Measurements from ENCODE around the gene KRTAP5-2.

- TF ChIP-seq EZH2 (IDR thresholded peaks at IDR 0.05; ENCODE audit: insufficient read depth, poor library complexity, severe bottlenecking) (no peak), EZH2phosphoT487 (IDR thresholded peaks at IDR 0.05; ENCODE audit: insufficient read depth, low read depth) (no peak)
Measured at GRCh38 chr11:1624621-1625020, 26.5 kb upstream of the KRTAP5-2 start.
